Upper lobe of right lung (tissue), 1 donor: ENCODE results near the gene OR2T6. TPM values are rescaled to one million over a fixed set of nuclear protein-coding genes. Genes with fewer than 3 reads are reported as not detected.

ENCODE experiments used
- total RNA-seq: library from RNA; stranded (reverse); fragmentation: NEBNext Ultra II Directional; extraction: Animal tissue kit (Norgen Biotek cat#: 25700); gene quantifications from one replicate; pipeline ENCODE4 v1.2.1, GENCODE V29; 2021
- donor health status: DM: no; HTN: yes; CAD: no; lungs with severe emphysema.

Gene OR2T6
- total RNA-seq, 1 donor from 2014 or later: not detected

Other genes starting within 250 kb of the OR2T6 start
- gene OR2M5, start 230.6 kb upstream of the OR2T6 start, total RNA-seq: not detected
- not detected for gene OR2M2, start 200.9 kb upstream of the OR2T6 start, total RNA-seq
- gene OR2M3, start 178.5 kb upstream of the OR2T6 start, total RNA-seq: not detected
- not detected for gene OR2M4, start 144.3 kb upstream of the OR2T6 start, total RNA-seq
- not detected for gene OR2T33, start 97.8 kb upstream of the OR2T6 start, total RNA-seq
- not detected for gene OR2T12, start 72.3 kb upstream of the OR2T6 start, total RNA-seq
- gene OR2M7, start 51.2 kb upstream of the OR2T6 start, total RNA-seq: not detected
- gene OR14C36, start 27.0 kb upstream of the OR2T6 start, total RNA-seq: not detected
- gene OR2T4, start 14.1 kb upstream of the OR2T6 start, total RNA-seq: not detected
- gene OR2T1, start 27.3 kb downstream of the OR2T6 start, total RNA-seq: not detected
- gene OR2T2, start 69.9 kb downstream of the OR2T6 start, total RNA-seq: not detected
- not detected for gene OR2T3, start 97.6 kb downstream of the OR2T6 start, total RNA-seq
- gene OR2T5, start 112.8 kb downstream of the OR2T6 start, total RNA-seq: not detected
- not detected for gene OR2G6, start 132.3 kb downstream of the OR2T6 start, total RNA-seq
- not detected for gene OR2T29, start 187.0 kb downstream of the OR2T6 start, total RNA-seq
- not detected for gene OR2T34, start 199.0 kb downstream of the OR2T6 start, total RNA-seq
- not detected for gene OR2T10, start 222.0 kb downstream of the OR2T6 start, total RNA-seq